NCI-H1048 (cell line): ENCODE results near the gene ERICH4.
"Not testable (repeated sequence)": the region's sequence is repeated elsewhere in the genome, so short reads cannot be mapped to it uniquely, and the experiment has no call there.

Source experiments
- DNase-seq: peaks from one replicate; lab custom pipeline; 2025; lab: John Stamatoyannopoulos, UW

Gene ERICH4

DNA sequence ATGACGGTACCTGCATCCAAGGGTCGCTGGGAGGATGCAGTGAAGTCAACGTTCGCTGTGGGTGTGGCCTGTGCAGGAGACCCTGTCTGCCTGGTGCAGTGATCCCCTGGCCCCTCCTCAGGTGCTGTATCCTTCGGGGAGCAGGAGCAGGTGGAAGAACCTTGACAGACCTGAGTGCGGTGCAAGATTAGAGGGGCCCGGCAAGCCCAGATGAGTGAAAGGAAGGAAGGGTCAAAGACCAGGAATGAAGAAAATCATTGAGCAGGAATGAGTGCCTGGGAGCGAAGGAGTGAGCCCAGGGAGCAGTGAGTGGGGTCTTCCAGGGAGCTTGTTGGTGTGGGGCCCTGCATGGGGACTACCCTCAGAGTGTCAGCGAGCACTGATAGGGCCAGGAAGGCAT lies 28.5 kb upstream of the ERICH4 start:
- no peak for DNase-seq

DNA sequence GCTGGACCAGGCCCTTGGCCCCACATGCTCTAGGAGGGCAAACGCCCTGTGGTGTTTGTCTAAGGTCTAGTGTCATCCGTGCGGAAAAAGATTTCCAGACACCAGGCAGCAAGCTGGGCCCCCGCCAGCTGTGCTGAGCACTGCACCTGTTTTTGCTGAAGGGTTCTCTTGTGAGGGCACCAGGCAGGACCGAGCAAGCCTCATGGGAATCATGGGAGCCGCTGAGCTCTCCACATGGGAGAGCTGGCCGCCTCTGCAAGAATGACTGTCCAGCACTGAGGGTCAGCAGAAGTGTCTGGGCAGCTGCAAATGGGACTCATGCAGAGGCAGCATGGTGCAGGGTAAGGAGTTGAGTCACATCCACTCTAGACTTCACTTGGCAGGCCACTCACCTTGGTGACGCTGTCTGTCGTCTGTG lies 27.8 kb upstream of the ERICH4 start:
- DNase-seq, result no peak

DNA sequence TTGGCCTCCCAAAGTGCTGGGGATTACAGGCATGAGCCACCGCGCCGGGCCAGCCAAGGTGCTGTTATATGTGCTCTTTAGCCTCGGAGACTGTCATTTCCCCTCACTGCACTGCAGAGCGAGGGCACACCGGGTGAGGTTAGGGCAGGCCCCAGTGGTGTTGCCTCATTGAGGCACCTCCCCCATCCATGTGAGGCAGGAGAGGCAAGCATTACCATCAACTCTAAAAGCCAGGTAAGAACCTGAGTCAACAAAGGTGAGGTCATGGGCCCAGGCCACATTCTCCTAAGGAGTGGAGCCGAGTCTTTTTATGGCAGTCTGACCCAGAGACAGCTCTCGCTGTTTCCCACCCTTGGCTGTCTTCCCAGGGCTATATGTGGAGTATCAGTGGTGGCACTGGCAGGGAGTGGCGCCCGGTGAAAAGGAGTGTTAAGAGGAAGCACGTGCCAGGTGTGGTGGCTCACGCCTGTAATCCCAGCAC lies 26.7 kb upstream of the ERICH4 start:
- DNase-seq, result no peak

DNA sequence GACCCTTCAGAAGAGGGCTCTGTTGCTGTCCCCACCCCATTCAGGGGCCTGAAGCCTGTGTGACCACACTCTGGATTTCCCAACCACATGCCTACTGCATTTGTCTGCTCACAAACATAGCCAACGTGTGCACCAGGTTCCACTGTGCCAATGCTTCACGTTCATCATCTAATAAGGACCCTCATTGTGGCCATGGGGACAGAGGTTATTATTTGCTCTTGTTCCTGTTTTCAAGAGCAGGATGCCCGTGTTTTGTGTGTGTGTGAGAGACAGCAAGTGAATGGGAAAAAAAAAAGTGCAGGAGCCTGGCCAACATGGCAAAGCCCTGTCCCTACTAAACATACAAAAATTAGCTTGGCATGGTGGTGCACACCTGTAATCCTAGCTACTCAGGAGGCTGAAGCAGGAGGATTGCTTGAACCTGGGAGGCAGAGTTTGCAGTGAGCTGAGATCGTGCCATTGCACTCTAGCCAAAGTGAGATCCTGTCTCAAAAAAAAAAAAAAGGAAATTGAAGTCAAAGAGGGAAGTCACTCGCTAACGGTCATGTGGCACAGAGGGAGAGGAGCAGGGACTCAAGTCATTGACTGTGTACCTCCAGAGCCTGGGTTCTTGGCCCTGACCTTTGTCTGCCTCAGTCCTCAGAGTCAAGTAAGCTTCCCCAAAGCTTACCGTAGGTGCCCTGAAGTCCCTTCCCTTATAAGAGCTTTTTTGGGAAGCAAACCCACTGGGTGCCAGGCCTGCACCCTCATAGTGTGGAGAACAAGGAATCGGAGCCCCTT lies 22.7 kb upstream of the ERICH4 start:
- DNase-seq, result no peak

DNA sequence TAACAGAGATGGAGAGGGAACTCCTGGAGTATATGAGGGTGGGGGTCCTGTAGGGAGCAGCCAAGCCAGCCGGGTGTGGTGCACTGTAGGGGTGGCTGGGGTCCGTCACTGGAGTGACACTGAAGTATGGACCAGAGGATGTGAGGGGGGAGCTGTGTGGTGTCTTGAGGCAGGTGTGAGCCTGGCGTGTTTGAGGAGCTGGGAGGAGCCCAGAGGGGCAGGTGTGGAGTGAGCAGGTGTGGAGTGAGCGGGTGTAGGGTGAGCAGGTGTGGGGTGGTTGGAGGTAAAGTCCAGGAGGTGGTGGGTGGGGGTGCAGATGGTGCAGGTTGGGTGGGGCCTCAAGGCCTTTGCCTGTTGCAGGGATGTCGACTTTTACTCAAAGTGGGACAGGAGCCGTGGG lies 21.6 kb upstream of the ERICH4 start:
- no peak for DNase-seq

DNA sequence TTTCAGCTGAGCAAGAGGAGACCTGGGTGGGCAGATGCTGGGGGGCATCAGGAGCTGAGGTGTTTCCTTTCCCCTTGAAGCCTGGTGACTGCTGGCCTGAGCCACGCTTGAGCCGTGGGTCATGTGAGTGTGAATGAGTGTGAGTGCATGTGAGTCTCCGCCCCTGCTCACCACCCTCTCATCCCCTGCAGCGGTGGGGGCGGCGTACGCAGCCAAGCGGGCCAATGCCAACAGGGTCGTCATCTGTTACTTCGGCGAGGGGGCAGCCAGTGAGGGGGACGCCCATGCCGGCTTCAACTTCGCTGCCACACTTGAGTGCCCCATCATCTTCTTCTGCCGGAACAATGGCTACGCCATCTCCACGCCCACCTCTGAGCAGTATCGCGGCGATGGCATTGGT lies 21.0 kb upstream of the ERICH4 start:
- DNase-seq, result no peak

DNA sequence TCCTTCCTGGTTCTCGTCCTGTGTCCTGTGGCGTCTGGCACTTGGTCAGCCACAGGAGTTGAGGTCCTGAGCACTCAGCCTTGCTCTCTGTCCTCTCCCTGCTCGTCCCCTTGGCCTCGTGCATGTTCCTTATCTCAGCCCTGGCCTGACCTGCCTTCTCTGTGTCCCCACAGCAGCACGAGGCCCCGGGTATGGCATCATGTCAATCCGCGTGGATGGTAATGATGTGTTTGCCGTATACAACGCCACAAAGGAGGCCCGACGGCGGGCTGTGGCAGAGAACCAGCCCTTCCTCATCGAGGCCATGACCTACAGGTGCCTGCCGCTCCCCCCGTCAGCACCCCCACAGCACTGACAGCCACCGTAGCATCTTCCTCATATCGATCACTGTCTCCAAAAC lies 20.5 kb upstream of the ERICH4 start:
- no peak for DNase-seq

DNA sequence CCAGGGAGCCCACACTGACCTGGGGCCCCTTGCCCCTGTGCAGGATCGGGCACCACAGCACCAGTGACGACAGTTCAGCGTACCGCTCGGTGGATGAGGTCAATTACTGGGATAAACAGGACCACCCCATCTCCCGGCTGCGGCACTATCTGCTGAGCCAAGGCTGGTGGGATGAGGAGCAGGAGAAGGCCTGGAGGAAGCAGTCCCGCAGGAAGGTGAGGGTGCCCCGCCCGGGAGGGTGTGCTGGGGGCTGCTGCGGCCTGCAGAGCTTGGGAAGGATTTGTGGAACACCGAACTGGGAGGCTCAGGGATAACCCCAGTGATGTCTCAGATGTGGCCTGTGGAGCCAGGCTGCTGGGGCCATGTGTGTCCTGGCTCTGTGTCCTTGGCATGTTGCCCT lies 20.0 kb upstream of the ERICH4 start:
- DNase-seq, result no peak

DNA sequence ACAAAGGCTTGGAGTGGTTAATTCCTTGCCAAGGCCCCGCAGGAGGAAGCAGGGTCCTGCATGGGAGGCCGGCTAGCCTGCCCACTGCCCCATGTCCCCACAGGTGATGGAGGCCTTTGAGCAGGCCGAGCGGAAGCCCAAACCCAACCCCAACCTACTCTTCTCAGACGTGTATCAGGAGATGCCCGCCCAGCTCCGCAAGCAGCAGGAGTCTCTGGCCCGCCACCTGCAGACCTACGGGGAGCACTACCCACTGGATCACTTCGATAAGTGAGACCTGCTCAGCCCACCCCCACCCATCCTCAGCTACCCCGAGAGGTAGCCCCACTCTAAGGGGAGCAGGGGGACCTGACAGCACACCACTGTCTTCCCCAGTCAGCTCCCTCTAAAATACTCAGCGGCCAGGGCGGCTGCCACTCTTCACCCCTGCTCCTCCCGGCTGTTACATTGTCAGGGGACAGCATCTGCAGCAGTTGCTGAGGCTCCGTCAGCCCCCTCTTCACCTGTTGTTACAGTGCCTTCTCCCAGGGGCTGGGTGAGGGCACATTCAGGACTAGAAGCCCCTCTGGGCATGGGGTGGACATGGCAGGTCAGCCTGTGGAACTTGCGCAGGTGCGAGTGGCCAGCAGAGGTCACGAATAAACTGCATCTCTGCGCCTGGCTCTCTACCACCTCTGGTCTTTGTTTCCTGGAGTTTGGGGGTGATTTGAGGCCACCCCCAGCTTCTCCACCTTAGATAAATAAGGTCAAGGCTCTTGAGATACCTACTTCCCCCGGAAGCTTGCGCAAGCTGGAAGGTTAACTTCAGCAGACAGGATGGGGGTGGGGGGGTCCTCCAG lies 18.4 kb upstream of the ERICH4 start:
- DNase-seq, result no peak

DNA sequence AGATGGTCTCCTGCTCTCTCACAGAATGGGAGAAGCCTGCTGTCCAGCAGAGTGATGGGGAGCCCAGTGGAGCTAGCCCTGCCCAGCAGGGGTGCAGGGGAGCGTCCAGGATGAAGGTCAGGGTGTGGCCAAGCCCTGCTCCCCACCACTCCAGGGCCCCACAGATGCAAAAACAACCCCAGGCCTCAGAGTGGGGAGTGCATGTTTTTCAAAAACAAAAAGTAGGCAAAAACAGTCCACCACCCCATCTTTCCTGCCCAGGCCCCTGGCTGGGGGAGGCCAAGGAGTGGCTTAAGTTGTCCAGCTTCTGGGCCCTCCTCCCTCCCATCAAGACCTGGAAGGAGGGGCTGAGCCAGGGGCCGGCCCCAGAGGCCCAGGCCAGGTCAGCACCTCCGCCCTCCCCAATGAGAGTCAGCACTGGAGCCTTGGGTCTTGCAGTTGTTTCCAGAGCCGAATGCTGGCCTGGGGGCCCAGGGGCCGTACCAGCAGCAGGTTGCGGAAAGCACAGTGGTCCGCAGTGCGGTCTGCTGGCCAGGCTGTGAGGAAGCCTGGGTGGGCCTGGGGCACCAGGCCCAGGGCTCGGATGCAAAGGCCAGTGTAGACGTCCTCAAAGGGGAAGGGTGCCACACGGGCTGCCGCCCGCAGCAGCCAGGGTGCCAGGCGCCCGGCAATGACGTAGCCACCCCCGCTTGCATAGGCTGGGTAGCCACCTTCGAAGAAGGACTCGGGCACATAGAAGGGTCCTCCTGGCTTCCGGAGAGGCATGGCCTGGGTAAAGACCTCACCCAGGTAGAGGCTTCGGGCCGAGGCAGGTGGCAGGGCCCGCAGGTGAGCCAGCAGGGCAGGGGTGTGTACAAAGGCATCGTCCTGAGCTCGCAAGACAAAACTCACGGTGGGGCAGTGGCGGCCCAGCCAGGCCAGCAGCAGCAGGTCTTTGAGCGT lies 17.5 kb upstream of the ERICH4 start:
- DNase-seq, result no peak

DNA sequence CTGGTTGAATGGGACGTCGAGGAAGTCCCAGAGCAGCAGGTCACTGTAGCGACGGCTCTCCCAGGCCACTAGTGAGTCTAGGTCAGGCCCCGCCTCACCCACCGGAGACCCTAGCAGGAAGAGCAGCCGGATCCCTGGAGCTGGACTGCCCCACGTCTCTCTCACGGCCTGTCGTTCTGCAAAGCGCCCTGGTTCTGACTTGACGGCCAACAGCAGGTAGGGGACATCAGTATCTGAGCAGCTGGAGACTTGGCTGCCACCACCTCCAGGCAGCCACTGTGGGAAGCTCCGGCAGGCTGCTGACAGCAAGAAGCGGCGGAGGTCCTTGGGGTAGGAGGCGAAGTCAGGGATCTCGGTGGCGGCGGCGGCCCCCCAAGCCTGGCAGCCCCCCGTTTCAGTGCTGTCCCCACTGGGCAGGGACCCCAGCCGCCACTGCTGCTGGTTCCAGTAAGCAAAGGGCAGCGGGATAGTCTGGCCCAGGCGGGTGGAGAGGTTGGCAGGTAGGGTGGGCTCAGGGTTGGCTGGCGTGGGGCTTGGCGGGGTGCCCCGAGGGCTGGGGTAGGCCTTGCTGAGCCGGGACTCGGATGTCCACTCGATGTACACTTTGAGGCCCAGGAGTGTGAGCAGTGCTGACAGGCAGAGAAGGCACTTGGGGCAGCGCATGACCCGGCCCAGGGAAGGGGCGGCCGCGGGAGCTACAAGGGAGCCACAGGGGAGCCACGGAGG lies 16.7 kb upstream of the ERICH4 start:
- no peak for DNase-seq

DNA sequence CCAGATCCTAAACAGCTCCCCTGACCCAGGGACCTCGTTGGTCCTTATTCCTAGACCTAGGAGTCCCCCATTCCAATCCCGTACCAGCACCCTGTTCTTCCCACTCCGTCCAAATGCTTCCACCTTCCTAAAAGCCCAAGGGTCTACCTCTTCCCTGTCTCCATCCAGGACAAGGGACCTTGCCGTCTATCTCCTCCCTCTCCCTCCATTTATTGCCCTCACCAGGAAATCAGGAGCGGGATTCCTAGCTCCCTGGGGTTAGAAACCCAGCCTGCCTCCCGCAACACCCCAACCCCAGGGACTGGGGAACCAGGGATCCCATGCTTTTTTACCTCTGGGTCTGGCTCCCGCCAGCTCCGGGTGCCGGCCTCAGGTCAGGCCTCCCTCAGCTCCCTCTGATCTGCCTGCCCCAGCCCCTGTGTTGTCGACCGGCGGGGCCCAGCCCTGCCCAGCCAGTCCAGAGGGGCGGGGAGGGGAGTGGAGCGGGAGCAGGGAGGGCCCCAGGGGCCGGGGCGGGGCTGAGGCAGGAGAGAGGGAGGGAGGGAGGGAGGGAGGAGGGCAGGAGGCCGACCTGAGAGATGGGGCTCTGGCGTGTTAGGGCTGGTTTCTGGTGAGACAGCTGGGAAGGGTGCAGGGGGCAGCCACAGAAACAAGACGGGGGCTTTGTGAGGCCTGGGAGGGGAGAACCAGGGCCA lies 15.9 kb upstream of the ERICH4 start, which contains the start of gene B3GNT8:
B3GNT8 (minus strand) TSS at position 423 of the 695 bp plus-strand sequence. CDS start 596 bp downstream, outside the sequence.
- DNase-seq, result no peak

DNA sequence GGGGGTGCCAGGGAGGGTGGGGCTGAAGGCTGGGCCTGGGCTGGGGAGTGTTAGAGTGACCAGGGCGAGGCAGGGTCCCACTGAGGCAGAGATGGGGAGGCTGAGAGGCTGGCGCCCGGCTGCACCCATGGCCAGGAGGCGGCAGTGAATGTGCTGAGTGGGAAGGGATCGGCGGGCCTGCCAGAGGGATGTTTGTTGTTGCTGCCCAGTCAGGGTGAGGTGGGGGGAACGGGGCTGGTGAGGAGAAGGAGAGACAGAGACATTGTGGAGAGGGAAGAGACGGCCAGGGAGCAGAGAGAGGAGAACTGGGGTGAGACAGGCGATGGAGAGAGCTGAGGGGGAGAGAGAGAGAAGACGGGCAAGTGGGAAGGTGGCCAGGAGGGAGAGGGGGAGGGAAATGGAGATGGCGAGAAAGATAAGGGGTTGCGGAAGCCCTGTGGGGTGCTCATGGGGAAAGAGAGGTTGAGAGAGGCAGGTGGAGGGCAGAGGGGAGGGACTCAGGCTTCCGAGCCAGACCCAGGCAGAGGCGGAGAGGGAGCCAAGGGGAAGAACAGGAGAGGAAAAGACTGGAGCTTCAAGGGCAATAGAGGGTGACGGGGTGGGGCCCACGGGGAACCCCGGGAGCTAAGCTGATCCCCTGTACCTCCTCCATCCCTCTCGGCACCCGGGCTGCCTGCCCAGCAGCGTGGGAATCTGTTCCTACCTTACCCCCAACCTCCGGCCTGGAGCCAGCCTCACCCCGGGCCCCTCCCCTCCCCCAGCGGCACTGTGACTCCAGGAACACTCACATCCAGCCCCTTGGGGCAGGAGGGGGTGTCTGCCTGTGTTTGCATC lies 15.1 kb upstream of the ERICH4 start:
- DNase-seq, result no peak

DNA sequence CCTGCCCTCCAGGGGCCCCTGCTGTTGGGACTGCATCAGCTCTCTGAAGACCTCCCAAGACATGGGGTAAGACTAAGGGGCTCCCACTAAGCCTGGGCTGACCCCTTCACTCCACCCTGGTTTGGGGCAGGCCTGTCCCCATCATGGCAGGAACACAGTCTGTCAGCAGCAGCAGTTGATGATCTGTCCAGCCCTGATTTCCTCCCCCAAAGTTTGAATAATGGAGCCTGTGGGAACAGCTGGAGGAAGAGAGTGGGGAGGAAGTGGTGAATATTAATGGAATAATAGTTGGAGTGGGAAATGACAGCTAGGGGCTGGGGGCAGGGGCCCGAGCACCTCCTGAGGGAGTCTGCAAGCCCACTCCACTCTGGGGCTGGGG lies 14.5 kb upstream of the ERICH4 start:
- no peak for DNase-seq

DNA sequence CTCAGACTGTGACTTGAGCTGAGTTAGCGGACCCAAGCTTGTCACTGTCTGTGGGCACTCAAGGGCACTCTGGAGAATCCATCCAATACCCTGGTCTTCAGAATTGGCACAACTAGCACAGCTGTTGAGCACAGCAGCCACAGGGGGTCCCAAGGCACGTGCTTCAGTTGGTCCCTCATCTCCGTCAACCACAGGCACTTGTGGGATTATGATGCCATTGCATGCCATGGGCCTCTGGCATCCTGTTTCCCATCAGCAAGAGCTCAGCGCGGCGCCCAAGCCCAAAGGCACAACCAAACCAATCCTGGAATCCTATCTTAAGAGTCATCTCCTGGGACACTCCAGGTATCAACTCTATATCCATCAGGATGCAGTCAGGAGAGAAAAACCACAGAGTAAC lies 12.0 kb upstream of the ERICH4 start:
- DNase-seq, result no peak

DNA sequence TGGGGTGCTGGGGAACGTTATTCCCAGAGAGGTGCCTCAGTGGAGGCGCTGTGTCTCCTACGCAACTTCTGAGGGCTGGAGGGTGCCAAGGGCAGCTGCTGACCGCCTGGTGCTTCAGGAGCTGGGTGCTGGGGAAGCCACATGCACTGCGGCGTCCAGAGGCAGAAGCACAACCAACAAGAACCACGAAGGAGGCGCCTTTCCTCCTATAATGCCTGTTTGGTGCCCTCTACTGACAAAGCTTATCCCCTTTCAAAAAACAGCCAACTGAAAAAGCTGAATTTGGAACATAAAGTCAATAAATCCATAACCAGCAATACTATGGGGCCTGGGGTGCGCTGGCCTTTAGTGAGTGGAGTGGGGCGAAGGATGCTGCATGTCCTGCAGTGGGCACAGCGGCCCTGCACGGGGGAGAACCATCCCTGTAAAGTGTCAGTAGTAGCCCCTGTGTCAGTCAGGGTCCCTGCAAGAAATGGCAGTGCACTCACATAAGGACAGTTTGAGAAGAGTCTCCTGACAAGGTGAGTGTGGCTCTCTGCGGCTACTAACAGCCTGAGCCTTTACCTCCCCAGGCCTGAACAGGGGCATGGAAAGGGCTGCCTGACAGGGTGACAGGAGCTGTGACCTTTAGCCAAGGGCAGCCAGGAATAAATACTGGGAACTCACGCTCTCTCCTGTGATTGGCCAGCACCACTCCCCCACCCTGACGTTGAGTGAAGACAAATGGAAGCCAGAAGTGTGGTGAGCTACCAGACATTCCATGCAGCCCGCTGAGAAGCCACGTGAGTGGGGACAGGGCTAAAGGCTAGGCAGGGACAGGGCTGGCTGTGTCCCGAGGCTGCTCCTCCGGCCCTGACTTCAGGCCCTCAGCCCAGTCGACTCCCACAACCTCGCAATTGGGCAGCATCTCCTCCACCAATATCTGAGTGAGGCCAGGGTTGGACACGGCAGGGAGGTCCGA lies 11.2 kb upstream of the ERICH4 start:
- DNase-seq, result no peak

DNA sequence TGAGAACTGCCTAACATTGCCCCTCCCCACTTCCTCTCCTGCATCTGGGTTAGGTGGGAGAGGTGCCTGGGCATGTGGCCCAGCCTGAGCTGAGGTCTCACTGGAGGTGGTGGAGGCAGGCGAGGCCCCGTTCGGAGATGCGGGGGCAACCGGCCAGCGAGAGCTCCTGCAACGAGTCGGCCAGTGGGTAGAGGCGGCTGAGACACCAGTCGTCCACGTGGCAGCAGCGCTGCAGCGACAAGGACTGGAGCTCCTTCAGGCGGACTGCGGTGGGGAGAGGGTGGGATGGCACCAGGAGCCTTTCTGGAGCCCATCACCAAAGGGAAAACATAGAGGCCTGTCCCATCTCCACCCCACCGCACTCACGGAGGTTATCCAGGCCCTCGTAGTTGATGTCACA lies 9.8 kb upstream of the ERICH4 start:
- no peak for DNase-seq

DNA sequence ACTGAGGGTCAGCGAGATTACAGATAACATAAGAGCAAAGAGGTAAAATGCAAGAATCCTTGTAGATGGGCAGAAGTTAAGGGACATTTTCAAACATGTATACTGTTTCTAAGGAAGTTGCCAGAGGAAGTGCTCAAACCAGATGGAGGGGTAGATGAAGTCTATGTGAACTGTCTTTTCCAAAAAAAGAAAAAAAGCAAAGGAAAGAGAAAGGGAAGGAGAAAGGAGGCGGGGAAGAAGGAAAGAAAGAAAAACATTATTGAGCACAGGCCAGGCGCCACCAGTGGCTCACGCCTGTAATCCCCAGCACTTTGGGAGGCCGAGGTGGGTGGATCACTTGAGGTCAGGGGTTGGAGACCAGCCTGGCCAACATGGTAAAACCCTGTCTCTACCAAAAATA lies 8.5 kb upstream of the ERICH4 start:
- DNase-seq, result no peak

DNA sequence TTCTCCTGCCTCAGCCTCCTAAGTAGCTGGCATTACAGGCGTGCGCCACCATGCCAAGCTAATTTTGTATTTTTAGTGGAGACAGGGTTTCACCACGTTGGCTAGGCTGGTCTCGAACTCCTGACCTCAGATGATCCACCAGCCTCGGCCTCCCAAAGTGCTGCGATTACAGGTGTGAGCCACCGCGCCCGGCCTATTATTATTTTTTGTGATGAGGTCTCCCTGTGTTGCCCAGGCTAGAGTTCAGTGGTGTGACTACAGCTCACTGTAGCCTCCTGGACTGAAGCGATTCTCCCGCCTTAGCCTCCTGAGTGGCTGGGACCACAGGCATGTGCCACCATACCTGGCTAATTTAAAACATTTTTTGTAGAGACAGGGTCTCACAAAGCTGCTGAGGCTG lies 7.6 kb upstream of the ERICH4 start:
- DNase-seq, result not testable (repeated sequence)
